ENCODE data around the gene ALOXE3. TPM values are rescaled to one million over a fixed set of nuclear protein-coding genes. Genes with fewer than 3 reads are reported as not detected.

Gene ALOXE3
- polyA plus RNA-seq, 2 of the 4 experiments (the other 2 are of a cell fraction), result 0.35 to 0.40 TPM

- TF ChIP-seq E2F6 (IDR thresholded peaks at IDR 0.05; ENCODE audit: borderline replicate concordance, low read depth) (no peak), SMC3 (IDR thresholded peaks at IDR 0.05) (no peak)
Observed at GRCh38 chr17:8126491-8127066, 8.3 kb upstream of the ALOXE3 start (continued).

- under 1% methylated on average over 35 of the region's 35 CpGs for WGBS (ENCODE audit: missing lambda C conversion rate)
- DNase-seq (ENCODE audit: low read depth in 1 of 2, low spot score in 1 of 2) (peak; percentile 62 to 75), FAIRE-seq (no peak), ATAC-seq (peak in 1 of 2 experiments; percentile 10; a peak in 3 of 6 replicates)
- Histone ChIP-seq H3K9me3 (no peaks in the 10 kb centered on the region), H3K4me2 (peak overlapping the region; percentile 95), H3K27ac (peak overlapping the region; percentile 73 to 86), H3K4me3 (peak overlapping the region; percentile 56), H3K4me1 (peaks cover 19% of the 10 kb centered on the region)
- no peak for TF ChIP-seq EP300 (IDR thresholded peaks at IDR 0.05)
- peak; percentile 39 for TF ChIP-seq CHD2 (IDR thresholded peaks at IDR 0.05; ENCODE audit: low read length, partially characterized antibody)
- no peak for TF ChIP-seq MAZ (IDR thresholded peaks at IDR 0.05; ENCODE audit: borderline replicate concordance, low read depth, low read length)
- TF ChIP-seq ELK1 (IDR thresholded peaks at IDR 0.05; ENCODE audit: low read depth, low read length), result no peak
- no peak for TF ChIP-seq MYC (IDR thresholded peaks at IDR 0.05; ENCODE audit: borderline replicate concordance, low read length)
- TF ChIP-seq RAD21 (conservative IDR thresholded peaks at IDR 0.05 in 1 of 2, IDR thresholded peaks at IDR 0.05 in 1 of 2), result no peak
- peak; percentile 79; the same call in 1 of the 2 replicates for TF ChIP-seq CHD4 (IDR thresholded peaks at IDR 0.05; ENCODE audit: borderline replicate concordance)
- TF ChIP-seq ZFP36 (IDR thresholded peaks at IDR 0.05; ENCODE audit: borderline replicate concordance, partially characterized antibody), result peak; percentile 62
- TF ChIP-seq PHF8 (IDR thresholded peaks at IDR 0.05; ENCODE audit: borderline replicate concordance, low read depth), result no peak
- TF ChIP-seq NFE2L2 (conservative IDR thresholded peaks at IDR 0.05; ENCODE audit: low read length), result no peak
- TF ChIP-seq SMC3 (IDR thresholded peaks at IDR 0.05), result 0 out of 3 replicates have a peak, but pooled peaks have one; percentile 0
- no peak for TF ChIP-seq NR3C1 (IDR thresholded peaks at IDR 0.05)
- no peak for TF ChIP-seq CBX8 (IDR thresholded peaks at IDR 0.05)
- peak; percentile 51; the same call in 1 of the 2 replicates for TF ChIP-seq TFCP2L1 (CRISPR knock-in tag; IDR thresholded peaks at IDR 0.05)
- ChIA-PET POLR2A (interaction anchor here (0.7 to 2.1 kb wide), 7 partner anchors 11 to 237 kb away, joined by 5 to 14 read pairs (median 8); partner anchors contain the start of gene BORCS6), CTCF (interaction anchor here (1.8 to 26.5 kb wide), 4 partner anchors 13 to 96 kb away, joined by 6 to 601 read pairs (median 44); partner anchors contain the start of genes PER1 and VAMP2)
Observed at GRCh38 chr17:8125947-8126490, 7.7 kb upstream of the ALOXE3 start.

- WGBS (ENCODE audit: missing lambda C conversion rate), result 15% methylated on average over 30 of the region's 40 CpGs
- Histone ChIP-seq H3K4me1 (peaks cover 19% of the 10 kb centered on the region), H3K4me2 (peak overlapping the region; percentile 95), H3K27ac (peak overlapping the region; percentile 73 to 86), H3K9me3 (no peaks in the 10 kb centered on the region), H3K4me3 (peak overlapping the region; percentile 56)
- POLR2A ChIA-PET, result interaction anchor here (0.7 to 3.9 kb wide), 7 partner anchors 12 to 236 kb away, joined by 4 to 35 read pairs (median 8); partner anchors contain the start of genes BORCS6 and CTC1
- CTCF ChIA-PET, result interaction anchor here (1.3 to 26.5 kb wide), 8 partner anchors 8 to 176 kb away, joined by 5 to 601 read pairs (median 56); partner anchors contain the start of genes PER1 and VAMP2
- ATAC-seq, result peak in 1 of 2 experiments; percentile 18; a peak in 3 of 6 replicates
- peak; percentile 81 to 84 for DNase-seq (ENCODE audit: low read depth in 1 of 2, low spot score in 1 of 2)
- no peak for FAIRE-seq
- TF ChIP-seq SMC3 (IDR thresholded peaks at IDR 0.05), result peak; percentile 8; the same call in 1 of the 3 replicates
- TF ChIP-seq BCL3 (IDR thresholded peaks at IDR 0.05), result 0 out of 3 replicates have a peak, but pooled peaks have one; percentile 31
- peak; percentile 6; the same call in 1 of the 2 replicates for TF ChIP-seq GATA3 (IDR thresholded peaks at IDR 0.05; ENCODE audit: borderline replicate concordance)
- peak; percentile 44; the same call in 1 of the 2 replicates for TF ChIP-seq E2F6 (IDR thresholded peaks at IDR 0.05; ENCODE audit: borderline replicate concordance, low read depth)
- TF ChIP-seq FOSB (CRISPR knock-in tag; IDR thresholded peaks at IDR 0.05), result peak; percentile 96
- 0 out of 5 replicates have a peak, but pooled peaks of 1 of the 2 experiments have one; percentile 5 for TF ChIP-seq RAD21 (conservative IDR thresholded peaks at IDR 0.05 in 1 of 2, IDR thresholded peaks at IDR 0.05 in 1 of 2)
- TF ChIP-seq RCOR1 (IDR thresholded peaks at IDR 0.05; ENCODE audit: low read depth, low read length), result 0 out of 2 replicates have a peak, but pooled peaks have one; percentile 33
- peak in 1 of 2 experiments; percentile 36; a peak in 1 of 4 replicates for TF ChIP-seq CEBPB (IDR thresholded peaks at IDR 0.05)
- TF ChIP-seq MAZ (IDR thresholded peaks at IDR 0.05; ENCODE audit: borderline replicate concordance, low read depth, low read length), result peak; percentile 61; the same call in 1 of the 2 replicates
- TF ChIP-seq JUN (IDR thresholded peaks at IDR 0.05), result peak; percentile 68 to 90; a peak in 4 of 5 replicates
- 0 out of 2 replicates have a peak, but pooled peaks have one; percentile 39 for TF ChIP-seq TP53 (CRISPR knock-in tag; IDR thresholded peaks at IDR 0.05)
- no peak; the same call in 1 of the 2 replicates for TF ChIP-seq HOXB5 (CRISPR knock-in tag; IDR thresholded peaks at IDR 0.05)
- 0 out of 2 replicates have a peak, but pooled peaks have one; percentile 72 for TF ChIP-seq HMGXB4 (CRISPR knock-in tag; IDR thresholded peaks at IDR 0.05; ENCODE audit: borderline replicate concordance)
Observed at GRCh38 chr17:8125154-8125946, 7.0 kb upstream of the ALOXE3 start.

Data from A549 (cell line).